HCT116 (cell line): ENCODE data around the gene PRORP. TPM values are rescaled to one million over a fixed set of nuclear protein-coding genes. Genes with fewer than 3 reads are reported as not detected.

ENCODE experiments used
- ATAC-seq: fragments of 200-7000 bp; cut with Tn5 transposase; 2 replicates; pipeline ENCODE4 v1.9.1; 2020; ENCODE audit warnings: mild to moderate bottlenecking, moderate library complexity
- BruUV-seq: library from RNA; stranded (reverse); fragments of 400-500 nt; replicated peaks from 2 replicates; lab custom pipeline; 2021; lab: Mats Ljungman, UMichigan
- CTCF ChIA-PET: fragments of 300-600 bp; sonication (Branson Sonifier 250); formaldehyde crosslinking; loops from one replicate; lab custom pipeline; 2021; ENCODE audit warnings: antibody characterized with exemption; lab: Charles Lee
- POLR2A ChIA-PET: fragments of 300-600, 350-600 bp; sonication (Branson Sonifier 250); formaldehyde crosslinking; loops from one replicate; lab custom pipeline; 2021; ENCODE audit warnings: antibody characterized with exemption; lab: Charles Lee
- RAD21 ChIA-PET, 2 experiments: fragments of 300-600 bp; sonication (Branson Sonifier 250); formaldehyde crosslinking; loops; one replicate each; lab custom pipeline; 2023; ENCODE audit warnings: low total read pairs in 2 of 2; ENCODE audit not compliant: uncharacterized antibody in 2 of 2, unreplicated experiment in 2 of 2, low non-redundant PET in 1 of 2; lab: Charles Lee
- DNase-seq: peaks from one replicate; pipeline ENCODE4 v3.0.0-alpha.2; 2010; ENCODE audit warnings: low read depth, low spot score
- H2AFZ ChIP-seq: fragments of 200-600 bp; shearing (Covaris generic), sonication (generic); 2 replicates; pipeline ENCODE4 v1.6.1; 2017; ENCODE audit warnings: low read depth, mixed run types, mixed read lengths, antibody characterized with exemption, low read length; ENCODE audit not compliant: poor library complexity, severe bottlenecking
- H3K27ac ChIP-seq: 2 replicates; pipeline ENCODE4 v1.5.1; 2012; ENCODE audit warnings: low read depth, low read length
- H3K27me3 ChIP-seq: fragments of 200-600 bp; sonication (generic); 2 replicates; pipeline ENCODE4 v1.6.1; 2016; ENCODE audit warnings: mixed run types, low read length, mixed read lengths; ENCODE audit not compliant: insufficient read depth
- H3K36me3 ChIP-seq, 2 experiments: fragments of 200-500 bp in 1 of 2; fragments of 200-600 bp in 1 of 2; sonication (Bioruptor generic) in 1 of 2; sonication (generic) in 1 of 2; 2 replicates each; pipeline versions ENCODE4 v1.5.1 to v1.6.1; 2014 to 2016; ENCODE audit warnings: low read length in 2 of 2, inconsistent platforms in 1 of 2, mixed read lengths in 1 of 2, mixed run types in 1 of 2; ENCODE audit not compliant: insufficient read depth in 2 of 2, control insufficient read depth in 1 of 2
- H3K4me1 ChIP-seq, 2 experiments: fragments of 200-600 bp in 1 of 2; sonication (generic) in 1 of 2; 2 replicates each; pipeline versions ENCODE4 v1.5.1 to v1.6.1; 2012 to 2017; ENCODE audit warnings: low read length in 2 of 2, inconsistent platforms in 1 of 2, mild to moderate bottlenecking in 1 of 2, mixed read lengths in 1 of 2, mixed run types in 1 of 2, moderate library complexity in 1 of 2; ENCODE audit not compliant: insufficient read depth in 2 of 2, control insufficient read depth in 1 of 2
- H3K4me2 ChIP-seq: fragments of 200-600 bp; sonication (generic); 2 replicates; pipeline ENCODE4 v1.6.1; 2017; ENCODE audit warnings: mixed run types, low read length, mixed read lengths
- H3K4me3 ChIP-seq, 2 experiments: fragments of 200-600 bp in 1 of 2; sonication (generic) in 1 of 2; replicated peaks in 1 of 2; 2 replicates each; pipeline ENCODE4 v1.5.1; 2011 to 2016; ENCODE audit warnings: low read length in 2 of 2, control low read depth in 1 of 2, low read depth in 1 of 2, mild to moderate bottlenecking in 1 of 2, mixed read lengths in 1 of 2, mixed run types in 1 of 2
- H3K79me2 ChIP-seq: fragments of 200-600 bp; sonication (generic); 2 replicates; pipeline ENCODE4 v1.6.1; 2017; ENCODE audit warnings: mild to moderate bottlenecking, mixed run types, low read length, moderate library complexity, mixed read lengths; ENCODE audit not compliant: insufficient read depth
- H3K9ac ChIP-seq: fragments of 200-600 bp; sonication (generic); 2 replicates; pipeline ENCODE4 v1.6.1; 2016; ENCODE audit warnings: low read length, mixed read lengths
- H3K9me2 ChIP-seq: fragments of 200-600 bp; sonication (generic), shearing (Covaris generic); 2 replicates; pipeline ENCODE4 v1.6.1; 2017; ENCODE audit warnings: mixed run types, mild to moderate bottlenecking, moderate library complexity; ENCODE audit not compliant: insufficient read depth
- H3K9me3 ChIP-seq, 2 experiments: fragments of 200-500 bp in 1 of 2; fragments of 200-600 bp in 1 of 2; sonication (Bioruptor generic) in 1 of 2; sonication (generic) in 1 of 2; 2 replicates each; pipeline ENCODE4 v1.6.1; 2014 to 2017; ENCODE audit warnings: low read length in 2 of 2, mixed read lengths in 2 of 2, inconsistent platforms in 1 of 2, low read depth in 1 of 2, mild to moderate bottlenecking in 1 of 2, mixed run types in 1 of 2, moderate library complexity in 1 of 2; ENCODE audit not compliant: control insufficient read depth in 1 of 2, insufficient read depth in 1 of 2
- H4K20me1 ChIP-seq: fragments of 200-600 bp; sonication (generic), shearing (Covaris generic); 2 replicates; pipeline ENCODE4 v1.6.1; 2017; ENCODE audit warnings: mixed run types, mild to moderate bottlenecking, moderate library complexity; ENCODE audit not compliant: insufficient read depth
- CEBPB ChIP-seq: IDR thresholded peaks from 2 replicates; pipeline ENCODE4 v1.6.1; 2012; ENCODE audit warnings: low read depth
- EGR1 ChIP-seq: IDR thresholded peaks from 2 replicates; pipeline ENCODE4 v1.6.1; 2012; ENCODE audit warnings: low read depth
- ELF1 ChIP-seq: IDR thresholded peaks from 2 replicates; pipeline ENCODE4 v1.6.1; 2012; ENCODE audit warnings: low read depth, borderline replicate concordance
- RAD21 ChIP-seq: IDR thresholded peaks from 2 replicates; pipeline ENCODE4 v1.6.1; 2012; ENCODE audit warnings: low read depth, mild to moderate bottlenecking
- SP1 ChIP-seq: IDR thresholded peaks from 2 replicates; pipeline ENCODE4 v1.6.1; 2012; ENCODE audit warnings: low read depth
- SRF ChIP-seq: IDR thresholded peaks from 2 replicates; pipeline ENCODE4 v1.6.1; 2012; ENCODE audit warnings: low read depth
- TCF7L2 ChIP-seq: IDR thresholded peaks from 2 replicates; pipeline ENCODE4 v1.7.0; 2011; ENCODE audit warnings: borderline replicate concordance, inconsistent platforms; ENCODE audit not compliant: insufficient read depth, insufficient read length; ENCODE audit errors: extremely low read depth
- intact Hi-C: fragments of 100-400 bp; cut with micrococcal nuclease; formaldehyde crosslinking; loops from 2 replicates; pipeline ENCODE4 v1.10.0; 2022
- total RNA-seq: library from RNA; stranded (reverse); gene quantifications from one replicate; pipeline ENCODE4 v1.2.1, GENCODE V29; 2021; ENCODE audit not compliant: unreplicated experiment
- TF ChIP-seq, protein P1 (sequence below), 3 experiments: fragments of 200-600 bp in 1 of 3; sonication (generic) in 1 of 3; IDR thresholded peaks in 2 of 3; conservative IDR thresholded peaks in 1 of 3; 2 replicates each; pipeline ENCODE4 v1.5.1; 2012 to 2017; ENCODE audit warnings: low read depth in 2 of 3, low read length in 2 of 3, antibody characterized with exemption in 1 of 3, borderline replicate concordance in 1 of 3, control low read depth in 1 of 3, mild to moderate bottlenecking in 1 of 3, mixed read lengths in 1 of 3, mixed run types in 1 of 3, moderate library complexity in 1 of 3; ENCODE audit not compliant: insufficient read depth in 1 of 3
- TF ChIP-seq, protein P2 (sequence below): IDR thresholded peaks from 2 replicates; pipeline ENCODE4 v1.6.1; 2011; ENCODE audit warnings: mild to moderate bottlenecking, low read length, moderate library complexity; ENCODE audit not compliant: insufficient replicate concordance; ENCODE audit errors: extremely low read depth

Gene PRORP
- total RNA-seq, 1 experiment from 2014 or later, result 28.0 TPM

DNA sequence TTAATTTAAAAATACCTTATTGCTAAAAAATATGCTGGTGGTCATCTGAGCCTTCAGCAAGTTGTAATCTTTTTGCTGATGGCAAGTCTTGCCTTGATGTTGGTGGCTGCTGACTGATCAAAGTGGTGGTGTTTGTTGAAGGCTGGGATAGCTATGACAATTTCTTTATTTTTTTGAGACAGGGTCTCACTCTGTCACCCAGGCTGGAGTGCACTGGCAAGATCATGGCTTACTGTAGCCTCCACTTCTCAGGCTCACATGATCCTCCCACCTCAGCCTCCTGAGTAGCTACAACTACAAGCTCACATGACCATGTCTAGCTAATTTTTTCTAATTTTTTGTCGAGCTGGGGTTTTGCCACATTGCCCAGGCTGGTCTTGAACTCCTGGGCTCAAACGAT is 24.8 kb downstream of the PRORP start:
- no TSS peak for BruUV-seq
- Histone ChIP-seq H3K9me2 (no peaks in the 10 kb centered on the region), H3K27me3 (no peaks in the 10 kb centered on the region)
- CTCF ChIA-PET, result interaction anchor here (1.1 kb wide), 1 partner anchor 12 kb away, joined by 3 read pairs; no protein-coding TSS in a partner anchor
- TF ChIP-seq EGR1 (no peak), SP1 (no peak), CEBPB (no peak), RAD21 (no peak), SRF (no peak), ELF1 (no peak), TCF7L2 (no peak)
- TF ChIP-seq, protein P1, sequence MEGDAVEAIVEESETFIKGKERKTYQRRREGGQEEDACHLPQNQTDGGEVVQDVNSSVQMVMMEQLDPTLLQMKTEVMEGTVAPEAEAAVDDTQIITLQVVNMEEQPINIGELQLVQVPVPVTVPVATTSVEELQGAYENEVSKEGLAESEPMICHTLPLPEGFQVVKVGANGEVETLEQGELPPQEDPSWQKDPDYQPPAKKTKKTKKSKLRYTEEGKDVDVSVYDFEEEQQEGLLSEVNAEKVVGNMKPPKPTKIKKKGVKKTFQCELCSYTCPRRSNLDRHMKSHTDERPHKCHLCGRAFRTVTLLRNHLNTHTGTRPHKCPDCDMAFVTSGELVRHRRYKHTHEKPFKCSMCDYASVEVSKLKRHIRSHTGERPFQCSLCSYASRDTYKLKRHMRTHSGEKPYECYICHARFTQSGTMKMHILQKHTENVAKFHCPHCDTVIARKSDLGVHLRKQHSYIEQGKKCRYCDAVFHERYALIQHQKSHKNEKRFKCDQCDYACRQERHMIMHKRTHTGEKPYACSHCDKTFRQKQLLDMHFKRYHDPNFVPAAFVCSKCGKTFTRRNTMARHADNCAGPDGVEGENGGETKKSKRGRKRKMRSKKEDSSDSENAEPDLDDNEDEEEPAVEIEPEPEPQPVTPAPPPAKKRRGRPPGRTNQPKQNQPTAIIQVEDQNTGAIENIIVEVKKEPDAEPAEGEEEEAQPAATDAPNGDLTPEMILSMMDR (IDR thresholded peaks at IDR 0.05 in 2 of 3, conservative IDR thresholded peaks at IDR 0.05 in 1 of 3; ENCODE audit: borderline replicate concordance in 1 of 3, insufficient read depth in 1 of 3, low read depth in 2 of 3, low read length in 2 of 3), result no peak
- TF ChIP-seq, protein P2, sequence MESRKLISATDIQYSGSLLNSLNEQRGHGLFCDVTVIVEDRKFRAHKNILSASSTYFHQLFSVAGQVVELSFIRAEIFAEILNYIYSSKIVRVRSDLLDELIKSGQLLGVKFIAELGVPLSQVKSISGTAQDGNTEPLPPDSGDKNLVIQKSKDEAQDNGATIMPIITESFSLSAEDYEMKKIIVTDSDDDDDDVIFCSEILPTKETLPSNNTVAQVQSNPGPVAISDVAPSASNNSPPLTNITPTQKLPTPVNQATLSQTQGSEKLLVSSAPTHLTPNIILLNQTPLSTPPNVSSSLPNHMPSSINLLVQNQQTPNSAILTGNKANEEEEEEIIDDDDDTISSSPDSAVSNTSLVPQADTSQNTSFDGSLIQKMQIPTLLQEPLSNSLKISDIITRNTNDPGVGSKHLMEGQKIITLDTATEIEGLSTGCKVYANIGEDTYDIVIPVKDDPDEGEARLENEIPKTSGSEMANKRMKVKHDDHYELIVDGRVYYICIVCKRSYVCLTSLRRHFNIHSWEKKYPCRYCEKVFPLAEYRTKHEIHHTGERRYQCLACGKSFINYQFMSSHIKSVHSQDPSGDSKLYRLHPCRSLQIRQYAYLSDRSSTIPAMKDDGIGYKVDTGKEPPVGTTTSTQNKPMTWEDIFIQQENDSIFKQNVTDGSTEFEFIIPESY, result no peak
- TF ChIP-seq, all 23 proteins: peak for 0
- H3K4me3 ChIP-seq, result no peak overlapping the region
- peaks cover 8% of the 10 kb centered on the region; the same call in 1 of the 2 replicates for H3K79me2 ChIP-seq
- H3K27ac ChIP-seq, result no peak overlapping the region
- no peak for ATAC-seq
- no peaks in the 10 kb centered on the region for H4K20me1 ChIP-seq
- intact Hi-C loops, result no loop called here
- H3K4me1 ChIP-seq, result no peaks in the 10 kb centered on the region
- no peak overlapping the region for H2AFZ ChIP-seq
- H3K36me3 ChIP-seq, result no peaks in the 10 kb centered on the region
- no peaks in the 10 kb centered on the region for H3K9me3 ChIP-seq
- no peak for DNase-seq
- ChIA-PET POLR2A (no interaction called here), RAD21 (no interaction called here)
- no peak overlapping the region for H3K9ac ChIP-seq
- no peak overlapping the region for H3K4me2 ChIP-seq
